GM12878 (cell line): Measurements from ENCODE around the gene PRR13. TPM values are rescaled to one million over a fixed set of nuclear protein-coding genes. Genes with fewer than 3 reads are reported as not detected.

Source experiments
- ASH2L ChIP-seq: fragments of 300-600, 200-600 bp; sonication (generic); IDR thresholded peaks from 2 replicates; pipeline ENCODE4 v1.6.1; 2017; ENCODE audit warnings: low read depth, mild to moderate bottlenecking, borderline replicate concordance
- E2F4 ChIP-seq: IDR thresholded peaks from 2 replicates; pipeline ENCODE4 v1.6.1; 2012; ENCODE audit warnings: low read depth, low read length, improper control_type of control experiment
- ETV6 ChIP-seq, 2 experiments: fragments of 450-650 bp in 1 of 2; IDR thresholded peaks in 1 of 2; conservative IDR thresholded peaks in 1 of 2; 2 replicates each; pipeline ENCODE4 v1.6.1; 2014; ENCODE audit warnings: antibody characterized with exemption in 1 of 2, borderline replicate concordance in 1 of 2, low read depth in 1 of 2, mild to moderate bottlenecking in 1 of 2, moderate library complexity in 1 of 2
- EZH2 ChIP-seq: IDR thresholded peaks from 2 replicates; pipeline ENCODE4 v1.6.1; 2012; ENCODE audit warnings: low read depth, mild to moderate bottlenecking, control low read depth, inconsistent platforms, low read length, borderline replicate concordance; ENCODE audit not compliant: control insufficient read depth
- HDAC2 ChIP-seq: fragments of 200-600 bp; sonication (generic); IDR thresholded peaks from 2 replicates; pipeline ENCODE4 v1.6.1; 2017
- IKZF1 ChIP-seq: fragments of 450-650 bp; conservative IDR thresholded peaks from 2 replicates; pipeline ENCODE4 v1.6.1; 2017; ENCODE audit warnings: antibody characterized with exemption, mild to moderate bottlenecking
- NFYA ChIP-seq: IDR thresholded peaks from 2 replicates; pipeline ENCODE4 v1.6.1; 2011; ENCODE audit warnings: low read depth, mild to moderate bottlenecking, low read length, improper control_type of control experiment, borderline replicate concordance
- PML ChIP-seq: IDR thresholded peaks from 2 replicates; pipeline ENCODE4 v1.6.1; 2012; ENCODE audit warnings: low read length, inconsistent platforms
- POLR2AphosphoS5 ChIP-seq: IDR thresholded peaks from 2 replicates; pipeline ENCODE4 v1.6.1; 2011; ENCODE audit warnings: mild to moderate bottlenecking, low read length, inconsistent platforms
- PRDM15 ChIP-seq: fragments of 450-650 bp; formaldehyde crosslinking; IDR thresholded peaks from 2 replicates; pipeline ENCODE4 v1.4.0; 2020; ENCODE audit warnings: mild to moderate bottlenecking, moderate library complexity
- RAD51 ChIP-seq: fragments of 450-650 bp; IDR thresholded peaks from 2 replicates; pipeline ENCODE4 v1.6.1; 2016; ENCODE audit warnings: moderate library complexity, mild to moderate bottlenecking, inconsistent platforms
- RELB ChIP-seq: fragments of 450-650 bp; IDR thresholded peaks from 2 replicates; pipeline ENCODE4 v1.6.1; 2017; ENCODE audit warnings: low read depth, mild to moderate bottlenecking, moderate library complexity
- REST ChIP-seq: IDR thresholded peaks from 2 replicates; pipeline ENCODE4 v1.6.1; 2012; ENCODE audit warnings: mild to moderate bottlenecking, low read depth, low read length
- SMAD5 ChIP-seq: IDR thresholded peaks from 2 replicates; pipeline ENCODE4 v1.6.1; 2016; ENCODE audit warnings: antibody characterized with exemption, low read depth
- TBL1XR1 ChIP-seq: IDR thresholded peaks from 2 replicates; pipeline ENCODE4 v1.6.1; 2012; ENCODE audit warnings: low read depth, low read length, improper control_type of control experiment
- TCF7 ChIP-seq: IDR thresholded peaks from 2 replicates; pipeline ENCODE4 v1.6.1; 2014; ENCODE audit warnings: antibody characterized with exemption, borderline replicate concordance
- YBX1 ChIP-seq: fragments of 450-650 bp; IDR thresholded peaks from 2 replicates; pipeline ENCODE4 v1.6.1; 2016; ENCODE audit warnings: antibody characterized with exemption
- ZSCAN29 ChIP-seq: fragments of 450-650 bp; IDR thresholded peaks from 2 replicates; pipeline ENCODE4 v1.6.1; 2017; ENCODE audit warnings: mild to moderate bottlenecking, moderate library complexity
- polyA plus RNA-seq, 11 experiments: library from polyadenylated mRNA; depleted of rRNA in 4 of 11; unstranded in 6 of 11; stranded (reverse) in 5 of 11; fragments of >200 nt; fragmentation: Nextera tagmentation in 4 of 11; fragmentation: Illumina TruSeq in 1 of 11; extraction: Ambion mirVana in 4 of 11; extraction: Trizol in 1 of 11; gene quantifications; 1 replicate in 1 of 11; 2 replicates in 10 of 11; pipeline versions ENCODE4 v1.2.1 to v1.2.3, GENCODE V29; 2011 to 2016; ENCODE audit warnings: inconsistent platforms in 2 of 11, missing spikeins in 2 of 11, low read depth in 1 of 11
- total RNA-seq, 4 experiments: library from RNA; depleted of rRNA in 3 of 4; stranded (reverse); fragments of >200 nt in 3 of 4; fragmentation: Illumina TruSeq in 1 of 4; extraction: Trizol in 1 of 4; gene quantifications; 2 replicates each; pipeline versions ENCODE4 v1.2.1 to v1.2.3, GENCODE V29; 2013 to 2021

The PRR13 gene
- total and polyA plus RNA-seq, 10 of the 15 experiments (the other 5 are each of a cell fraction or from before 2014, with no cell fraction given), result 94.2 to 462 (median 276) TPM

GRCh38 chr12:53451661-53452158 is 10.2 kb downstream of the PRR13 start, which contains the start of gene PCBP2 (continued):
- no peak for TF ChIP-seq E2F4
- TF ChIP-seq SMAD5, result no peak
- no peak for TF ChIP-seq ASH2L
- TF ChIP-seq ETV6 (conservative IDR thresholded peaks at IDR 0.05 in 1 of 2, IDR thresholded peaks at IDR 0.05 in 1 of 2; ENCODE audit: borderline replicate concordance in 1 of 2, low read depth in 1 of 2), result no peak; a peak in 1 of 4 replicates
- peak; percentile 91 for TF ChIP-seq POLR2AphosphoS5
- peak; percentile 75 for TF ChIP-seq TBL1XR1
- TF ChIP-seq RAD51, result peak; percentile 31; the same call in 1 of the 2 replicates
- TF ChIP-seq PML, result no peak; the same call in 1 of the 2 replicates
- no peak for TF ChIP-seq REST
- no peak for TF ChIP-seq EZH2
- TF ChIP-seq NFYA, result no peak
- peak; percentile 67; the same call in 1 of the 2 replicates for TF ChIP-seq YBX1
- peak; percentile 73; the same call in 1 of the 2 replicates for TF ChIP-seq RELB
- no peak for TF ChIP-seq ZSCAN29
- no peak for TF ChIP-seq TCF7
- TF ChIP-seq IKZF1, result peak; percentile 96
- TF ChIP-seq HDAC2, result no peak
- no peak for TF ChIP-seq PRDM15 (CRISPR knock-in tag)
